Muscle layer of colon (tissue), 2 donors: ENCODE measurements around the gene ERC1.
"Not testable (repeated sequence)": the region's sequence is repeated elsewhere in the genome, so short reads cannot be mapped to it uniquely, and the experiment has no call there.

ENCODE experiments used
- H3K27ac ChIP-seq: one replicate; pipeline ENCODE4 v1.7.0; 2013; ENCODE audit warnings: low read depth, mild to moderate bottlenecking, low read length, moderate library complexity
- H3K27me3 ChIP-seq, 2 donors: one replicate each; pipeline ENCODE4 v1.7.0; 2013; ENCODE audit warnings: low read length in 2 of 2, mild to moderate bottlenecking in 2 of 2; ENCODE audit not compliant: insufficient read depth in 2 of 2, control insufficient read depth in 1 of 2
- H3K36me3 ChIP-seq: one replicate; pipeline ENCODE4 v1.7.0; 2013; ENCODE audit warnings: mild to moderate bottlenecking, low read length; ENCODE audit not compliant: insufficient read depth
- H3K4me1 ChIP-seq: one replicate; pipeline ENCODE4 v1.7.0; 2013; ENCODE audit warnings: mild to moderate bottlenecking, low read length; ENCODE audit not compliant: insufficient read depth
- H3K4me3 ChIP-seq, 2 donors: one replicate each; pipeline ENCODE4 v1.7.0; 2013; ENCODE audit warnings: low read length in 2 of 2, low read depth in 1 of 2, mild to moderate bottlenecking in 1 of 2, moderate library complexity in 1 of 2
- H3K9ac ChIP-seq: one replicate; pipeline ENCODE4 v1.7.0; 2013; ENCODE audit warnings: low read length
- H3K9me3 ChIP-seq: one replicate; pipeline ENCODE4 v1.7.0; 2013; ENCODE audit warnings: mild to moderate bottlenecking, low read length
- donor health status: abdominal sarcoma.
- donor health status: Adenocarcinoma of cecum.

ERC1 gene

GRCh38 chr12:1201030-1201429 is 210.0 kb downstream of the ERC1 start:
- Histone ChIP-seq H3K9ac (no peak overlapping the region), H3K36me3 (no peaks in the 10 kb centered on the region), H3K4me1 (peaks cover 7% of the 10 kb centered on the region), H3K27me3 (no peaks in the 10 kb centered on the region), H3K4me3 (no peak overlapping the region), H3K27ac (no peak overlapping the region), H3K9me3 (no peaks in the 10 kb centered on the region)

DNA sequence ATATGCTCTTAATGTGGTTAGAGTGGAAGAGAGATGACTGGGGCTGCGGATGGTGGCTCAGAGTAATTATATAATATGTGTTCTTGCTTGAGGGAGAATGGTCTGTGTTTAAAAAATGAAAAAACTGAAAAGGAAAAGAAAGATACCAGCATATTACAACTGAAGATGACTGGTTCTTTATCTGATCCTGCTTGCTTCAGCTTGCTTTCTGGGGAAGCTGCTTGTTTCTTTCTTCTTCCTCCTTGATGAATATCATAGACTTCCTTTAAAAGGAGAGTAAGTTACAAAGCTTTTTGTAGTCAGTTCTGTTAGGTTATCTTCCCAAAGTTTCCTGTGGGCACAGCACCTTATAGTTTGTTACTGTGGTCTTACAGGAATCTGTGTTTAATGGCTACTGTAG is 210.9 kb downstream of the ERC1 start:
- Histone ChIP-seq H3K9ac (no peak overlapping the region), H3K27ac (no peak overlapping the region), H3K9me3 (no peaks in the 10 kb centered on the region), H3K4me1 (peaks cover 14% of the 10 kb centered on the region), H3K27me3 (no peaks in the 10 kb centered on the region), H3K36me3 (no peaks in the 10 kb centered on the region), H3K4me3 (no peak overlapping the region)

- no peak overlapping the region for H3K4me3 ChIP-seq
- no peaks in the 10 kb centered on the region for H3K27me3 ChIP-seq
Observed at GRCh38 chr12:1203735-1204019, 212.7 kb downstream of the ERC1 start.

GRCh38 chr12:1204581-1205121 is 213.6 kb downstream of the ERC1 start:
- no peak overlapping the region for H3K9ac ChIP-seq
- no peaks in the 10 kb centered on the region for H3K9me3 ChIP-seq
- peak overlapping the region; percentile 0 for H3K27ac ChIP-seq
- peaks cover 16% of the 10 kb centered on the region for H3K4me1 ChIP-seq
- H3K4me3 ChIP-seq: peak overlapping the region in 1 of 2 donors; percentile 54
- no peaks in the 10 kb centered on the region for H3K36me3 ChIP-seq
- H3K27me3 ChIP-seq: no peaks in the 10 kb centered on the region

More at GRCh38 chr12:1203735-1204019, 212.7 kb downstream of the ERC1 start:
- Histone ChIP-seq H3K4me1 (peaks cover 16% of the 10 kb centered on the region), H3K27ac (no peak overlapping the region), H3K9me3 (no peaks in the 10 kb centered on the region), H3K36me3 (no peaks in the 10 kb centered on the region), H3K9ac (no peak overlapping the region)

DNA sequence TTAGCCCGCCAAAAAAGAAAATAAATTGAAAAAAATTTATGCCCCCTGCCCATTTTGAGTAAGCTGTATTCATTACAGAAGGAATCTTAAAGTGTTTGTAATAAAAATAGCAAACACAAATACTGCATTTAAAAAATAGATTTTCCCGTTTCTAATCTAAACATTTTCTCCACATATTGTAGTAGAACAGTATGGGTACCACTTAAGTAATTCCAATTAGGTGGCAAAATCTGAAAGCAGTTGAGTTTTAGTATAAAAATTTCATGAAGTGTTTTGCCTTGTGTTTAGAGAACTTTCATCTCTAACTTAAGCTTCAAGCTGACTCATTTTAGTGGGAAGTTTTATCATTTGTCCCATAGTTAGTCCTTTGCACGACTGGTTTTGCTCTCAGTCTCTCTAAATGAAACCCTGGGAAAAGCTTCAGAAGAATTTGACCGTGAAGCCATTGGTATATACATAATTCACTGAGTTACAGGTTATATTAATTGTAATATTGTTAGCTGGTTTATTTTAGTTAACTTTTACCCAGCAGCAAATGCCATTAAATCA is 214.6 kb downstream of the ERC1 start:
- no peak overlapping the region for H3K27ac ChIP-seq
- peak overlapping the region in 1 of 2 donors; percentile 4 for H3K4me3 ChIP-seq
- H3K4me1 ChIP-seq: peaks cover 16% of the 10 kb centered on the region
- H3K27me3 ChIP-seq: no peaks in the 10 kb centered on the region
- H3K36me3 ChIP-seq: no peaks in the 10 kb centered on the region
- no peak overlapping the region for H3K9ac ChIP-seq
- no peaks in the 10 kb centered on the region for H3K9me3 ChIP-seq

DNA sequence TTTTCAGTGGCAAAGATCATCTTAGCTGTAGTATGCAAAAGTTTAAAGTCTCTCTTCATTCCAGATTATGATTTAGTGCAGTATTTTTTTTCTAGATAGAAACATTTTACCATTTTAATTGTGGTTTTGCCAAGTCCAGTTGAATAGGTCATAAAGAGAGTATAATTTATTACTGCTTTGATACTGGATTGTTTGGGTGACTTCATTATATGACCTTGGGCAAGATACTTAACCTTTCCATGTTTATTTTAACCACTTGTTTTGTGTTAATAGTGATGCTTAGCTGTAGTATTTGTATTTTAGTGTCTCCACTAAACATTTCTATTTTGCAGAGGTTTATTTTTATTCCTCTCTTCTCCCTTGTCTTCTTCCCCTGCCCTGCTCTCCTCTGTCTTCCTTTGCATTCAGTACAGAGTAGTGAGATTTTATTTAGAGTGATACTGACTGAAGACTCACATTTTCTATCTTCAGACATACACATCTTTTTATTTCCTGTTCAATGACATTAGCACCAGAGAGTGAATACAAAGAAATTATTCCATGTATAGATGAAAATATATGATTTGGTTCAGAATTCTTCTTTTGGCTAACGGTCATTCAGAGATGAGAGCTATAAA is 215.2 kb downstream of the ERC1 start:
- Histone ChIP-seq H3K9ac (no peak overlapping the region), H3K9me3 (no peaks in the 10 kb centered on the region), H3K27me3 (no peaks in the 10 kb centered on the region), H3K4me3 (no peak overlapping the region), H3K27ac (no peak overlapping the region), H3K4me1 (peaks cover 16% of the 10 kb centered on the region), H3K36me3 (no peaks in the 10 kb centered on the region)

DNA sequence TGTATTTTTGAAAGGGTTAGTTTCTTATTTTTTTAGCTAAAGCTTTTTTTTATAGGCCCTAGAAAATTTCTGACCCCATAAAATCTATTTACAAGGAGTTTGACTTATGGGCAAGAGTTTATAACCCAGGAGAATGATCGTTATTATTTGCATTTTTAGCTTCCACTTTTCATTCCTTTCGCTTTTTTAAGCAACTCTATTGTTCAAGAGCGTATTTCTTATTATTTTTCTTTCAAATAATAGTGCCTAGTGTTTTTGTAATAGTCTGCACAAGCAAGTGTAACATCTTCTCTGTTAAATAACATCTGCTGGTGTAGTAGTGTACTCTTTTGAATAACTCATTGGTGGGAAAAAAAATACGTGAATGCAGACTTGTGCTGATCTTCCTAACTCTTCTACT is 216.3 kb downstream of the ERC1 start:
- H3K4me3 ChIP-seq: no peak overlapping the region

GRCh38 chr12:1208719-1209118 is 217.7 kb downstream of the ERC1 start:
- peaks cover 11% of the 10 kb centered on the region for H3K4me1 ChIP-seq
- not testable (repeated sequence) for H3K36me3 ChIP-seq, H3K27me3 ChIP-seq, H3K4me3 ChIP-seq, H3K9me3 ChIP-seq, H3K27ac ChIP-seq, H3K9ac ChIP-seq

More for the DNA sequence above, 216.3 kb downstream of the ERC1 start:
- no peaks in the 10 kb centered on the region for H3K36me3 ChIP-seq
- no peaks in the 10 kb centered on the region for H3K27me3 ChIP-seq
- H3K9ac ChIP-seq: no peak overlapping the region
- peaks cover 16% of the 10 kb centered on the region for H3K4me1 ChIP-seq
- no peaks in the 10 kb centered on the region for H3K9me3 ChIP-seq
- H3K27ac ChIP-seq: no peak overlapping the region

DNA sequence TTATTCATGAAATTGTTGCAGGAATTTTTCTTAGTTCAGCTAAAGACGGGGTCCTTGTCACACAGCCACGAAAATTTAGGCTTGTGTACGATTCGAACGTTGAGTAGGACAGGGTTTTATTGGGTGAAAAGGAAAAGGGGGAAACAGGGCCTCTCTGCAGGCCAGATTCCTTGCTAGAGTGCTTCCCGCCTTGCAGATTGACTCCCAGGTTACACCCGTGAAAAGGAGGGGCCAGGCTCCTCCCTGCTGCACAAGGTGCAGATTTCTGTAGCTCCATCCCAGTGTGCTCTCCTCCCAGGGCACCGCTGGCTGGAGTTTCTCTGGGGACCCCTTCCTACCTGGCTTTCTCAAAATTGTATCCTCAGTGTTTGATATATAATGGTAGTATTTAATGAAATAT is 221.5 kb downstream of the ERC1 start:
- Histone ChIP-seq H3K36me3 (no peaks in the 10 kb centered on the region), H3K27ac (no peak overlapping the region), H3K4me1 (peaks cover 10% of the 10 kb centered on the region), H3K4me3 (no peak overlapping the region), H3K9ac (no peak overlapping the region), H3K27me3 (no peaks in the 10 kb centered on the region), H3K9me3 (no peaks in the 10 kb centered on the region)

DNA sequence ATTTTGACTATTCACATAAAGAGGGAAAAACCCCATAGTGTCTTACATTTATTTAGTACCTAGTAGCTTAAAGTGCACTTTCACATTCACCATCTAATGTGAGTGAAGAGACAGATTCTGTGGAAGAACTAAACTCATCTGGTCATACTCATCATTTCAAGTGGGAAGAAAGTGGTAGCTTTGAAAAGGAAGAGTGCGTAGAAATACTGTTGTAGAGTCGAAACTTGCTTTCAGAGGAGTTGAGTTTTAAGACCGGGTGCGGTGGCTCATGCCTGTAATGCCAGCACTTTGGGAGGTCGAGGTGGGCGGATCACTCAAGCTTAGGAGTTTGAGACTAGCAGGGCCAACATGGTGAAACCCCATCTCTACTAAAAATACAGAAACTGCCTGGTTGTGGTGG is 222.2 kb downstream of the ERC1 start:
- no peaks in the 10 kb centered on the region for H3K36me3 ChIP-seq
- H3K9ac ChIP-seq: no peak overlapping the region
- H3K4me1 ChIP-seq: peaks cover 17% of the 10 kb centered on the region
- H3K27me3 ChIP-seq: no peaks in the 10 kb centered on the region
- H3K4me3 ChIP-seq: no peak overlapping the region
- H3K27ac ChIP-seq: no peak overlapping the region
- no peaks in the 10 kb centered on the region for H3K9me3 ChIP-seq

DNA sequence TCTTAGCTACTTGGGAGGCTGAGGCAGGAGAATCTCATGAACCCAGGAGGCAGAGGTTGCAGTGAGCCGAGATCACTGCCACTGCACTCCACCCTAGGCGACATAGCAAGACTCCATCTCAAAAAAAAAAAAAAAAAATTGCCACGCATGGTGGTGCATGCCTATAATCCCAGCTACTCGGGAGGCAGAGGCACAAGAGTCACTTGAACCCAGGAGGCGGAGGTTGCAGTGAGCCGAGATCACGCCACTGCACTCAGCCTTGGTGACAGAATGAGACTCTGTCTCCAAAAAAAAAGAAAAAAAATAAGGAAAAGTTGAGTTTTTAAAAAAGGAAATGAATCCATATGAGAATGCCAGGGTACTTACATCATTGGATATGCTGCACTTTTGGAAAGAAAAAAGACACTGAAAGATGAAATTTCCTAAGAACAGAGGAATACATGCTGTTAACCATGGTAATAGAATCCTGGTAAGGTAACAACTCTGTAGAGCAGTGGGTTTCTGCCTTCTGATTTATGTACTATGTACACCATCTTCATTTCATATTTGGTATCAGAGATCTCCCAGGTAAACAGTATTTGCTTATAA is 222.7 kb downstream of the ERC1 start:
- H3K9ac ChIP-seq: no peak overlapping the region
- no peak overlapping the region for H3K4me3 ChIP-seq
- peaks cover 20% of the 10 kb centered on the region for H3K4me1 ChIP-seq
- no peak overlapping the region for H3K27ac ChIP-seq
- no peaks in the 10 kb centered on the region for H3K27me3 ChIP-seq
- no peaks in the 10 kb centered on the region for H3K36me3 ChIP-seq
- no peaks in the 10 kb centered on the region for H3K9me3 ChIP-seq

DNA sequence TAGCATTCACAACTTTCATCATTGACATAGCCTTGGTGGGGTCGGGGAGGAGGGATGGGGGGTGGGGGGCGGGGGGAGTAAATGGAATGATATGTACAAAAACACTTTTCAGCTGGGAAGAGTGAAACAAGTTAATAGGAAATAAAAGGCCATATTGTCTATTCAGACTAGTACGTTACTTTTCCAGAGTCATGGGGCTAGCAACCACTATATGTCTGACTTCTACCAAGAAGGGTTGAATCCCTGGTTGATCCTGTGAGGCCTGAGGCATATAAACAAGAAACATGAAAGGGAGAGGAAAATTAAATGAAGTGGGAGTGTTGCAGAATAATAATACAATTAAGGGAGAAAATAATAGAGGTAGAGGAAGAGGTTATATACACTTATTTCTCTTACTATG is 225.5 kb downstream of the ERC1 start:
- Histone ChIP-seq H3K4me3 (no peak overlapping the region), H3K4me1 (peaks cover 35% of the 10 kb centered on the region), H3K9me3 (no peaks in the 10 kb centered on the region), H3K27ac (no peak overlapping the region), H3K27me3 (no peaks in the 10 kb centered on the region), H3K9ac (no peak overlapping the region), H3K36me3 (no peaks in the 10 kb centered on the region)
